Stimulated activated CD8-positive, alpha-beta memory T cell treated with anti-CD3 and anti-CD28 coated beads, Interleukin-7, amount 100 ng/mL, for 48 hours (primary cell): ENCODE measurements around the gene CEBPE.

Experiments used
- DNase-seq, 2 donors: peaks; one replicate each; pipeline ENCODE4 v3.0.0-alpha.2; 2020; ENCODE audit warnings: low read depth in 1 of 2; ENCODE audit errors: extremely low read depth in 1 of 2

CEBPE gene

GRCh38 chr14:23085458-23085857 lies 33.6 kb downstream of the CEBPE start:
- DNase-seq, result no peak

GRCh38 chr14:23080474-23080873 lies 38.6 kb downstream of the CEBPE start:
- no peak for DNase-seq

GRCh38 chr14:23079716-23080115 lies 39.3 kb downstream of the CEBPE start:
- no peak for DNase-seq

GRCh38 chr14:23078692-23079116 lies 40.4 kb downstream of the CEBPE start:
- DNase-seq, result no peak

GRCh38 chr14:23077962-23078361 lies 41.1 kb downstream of the CEBPE start:
- no peak for DNase-seq

- no peak for DNase-seq
Measured at GRCh38 chr14:23076785-23077408, 42.2 kb downstream of the CEBPE start.

GRCh38 chr14:23074906-23075305 lies 44.1 kb downstream of the CEBPE start:
- DNase-seq, result no peak

- DNase-seq, result no peak
Measured at GRCh38 chr14:23071921-23072539, 47.0 kb downstream of the CEBPE start.

- peak in 1 of 2 donors; percentile 70 for DNase-seq
Measured at GRCh38 chr14:23071244-23071920, 47.7 kb downstream of the CEBPE start.

- no peak for DNase-seq
Measured at GRCh38 chr14:23070262-23071129, 48.6 kb downstream of the CEBPE start.

- no peak for DNase-seq
Measured at GRCh38 chr14:23069413-23069806, 49.6 kb downstream of the CEBPE start.

GRCh38 chr14:23068789-23069412 lies 50.2 kb downstream of the CEBPE start:
- DNase-seq, result peak in 1 of 2 donors; percentile 50

GRCh38 chr14:23067847-23068788 lies 50.9 kb downstream of the CEBPE start:
- DNase-seq, result no peak
